ENCODE data around the gene RIPOR2.

The RIPOR2 gene

GRCh38 chr6:24874776-24875533 is 60.8 kb downstream of the RIPOR2 start:
- DNase-seq: no peak

- no peak for DNase-seq
Observed at GRCh38 chr6:24874128-24874527, 61.6 kb downstream of the RIPOR2 start.

- DNase-seq: no peak
Observed at GRCh38 chr6:24872779-24873178, 63.0 kb downstream of the RIPOR2 start.

GRCh38 chr6:24868765-24869164 is 67.0 kb downstream of the RIPOR2 start:
- DNase-seq: no peak

GRCh38 chr6:24867104-24867703 is 68.6 kb downstream of the RIPOR2 start:
- DNase-seq: no peak

GRCh38 chr6:24865161-24865560 is 70.6 kb downstream of the RIPOR2 start:
- DNase-seq: peak; percentile 47

GRCh38 chr6:24864343-24864742 is 71.4 kb downstream of the RIPOR2 start:
- peak; percentile 86 for DNase-seq

GRCh38 chr6:24861934-24862333 is 73.8 kb downstream of the RIPOR2 start:
- no peak for DNase-seq

GRCh38 chr6:24859608-24860200 is 76.1 kb downstream of the RIPOR2 start:
- DNase-seq: no peak

- no peak for DNase-seq
Observed at GRCh38 chr6:24859132-24859531, 76.6 kb downstream of the RIPOR2 start.

- no peak for DNase-seq
Observed at GRCh38 chr6:24858177-24858653, 77.5 kb downstream of the RIPOR2 start.

- DNase-seq: no peak
Observed at GRCh38 chr6:24856901-24857670, 78.7 kb downstream of the RIPOR2 start.

- no peak for DNase-seq
Observed at GRCh38 chr6:24856246-24856599, 79.5 kb downstream of the RIPOR2 start.

GRCh38 chr6:24855395-24856245 is 80.1 kb downstream of the RIPOR2 start:
- DNase-seq: peak; percentile 70

- DNase-seq: no peak
Observed at GRCh38 chr6:24854077-24854666, 81.6 kb downstream of the RIPOR2 start.

- DNase-seq: no peak
Observed at GRCh38 chr6:24851086-24851485, 84.7 kb downstream of the RIPOR2 start.

- no peak for DNase-seq
Observed at GRCh38 chr6:24849713-24850112, 86.0 kb downstream of the RIPOR2 start.

GRCh38 chr6:24848461-24848860 is 87.3 kb downstream of the RIPOR2 start:
- no peak for DNase-seq

GRCh38 chr6:24847402-24847801 is 88.4 kb downstream of the RIPOR2 start:
- DNase-seq: no peak

GRCh38 chr6:24845578-24845977 is 90.2 kb downstream of the RIPOR2 start:
- no peak for DNase-seq

GRCh38 chr6:24844903-24845302 is 90.9 kb downstream of the RIPOR2 start:
- DNase-seq: no peak

GRCh38 chr6:24844061-24844460 is 91.7 kb downstream of the RIPOR2 start:
- no peak for DNase-seq
